Kidney tubule cell (primary cell): ENCODE data around the gene SRPRA.
"Not testable (repeated sequence)": the region's sequence is repeated elsewhere in the genome, so short reads cannot be mapped to it uniquely, and the experiment has no call there.

Experiments
- DNase-seq: peaks from one replicate; pipeline ENCODE4 v3.0.0-alpha.2; 2018; ENCODE audit warnings: low spot score

Gene SRPRA

GRCh38 chr11:126282736-126283591 is 14.3 kb upstream of the SRPRA start, which contains the start of gene TIRAP:
Gene TIRAP (plus strand): TSS chr11:126283093. CDS start chr11:126290895, 7,802 bp downstream.
- peak; percentile 86 for DNase-seq

GRCh38 chr11:126282361-126282735 is 13.7 kb upstream of the SRPRA start:
- DNase-seq = peak; percentile 30

- DNase-seq = no peak
Observed at GRCh38 chr11:126281666-126282175, 13.0 kb upstream of the SRPRA start.

- DNase-seq = no peak
Observed at GRCh38 chr11:126281245-126281644, 12.6 kb upstream of the SRPRA start.

- DNase-seq = no peak
Observed at GRCh38 chr11:126280595-126280994, 11.9 kb upstream of the SRPRA start.

GRCh38 chr11:126279191-126279590 is 10.5 kb upstream of the SRPRA start:
- no peak for DNase-seq

GRCh38 chr11:126277780-126278179 is 9.1 kb upstream of the SRPRA start:
- no peak for DNase-seq

GRCh38 chr11:126277322-126277721 is 8.6 kb upstream of the SRPRA start:
- DNase-seq = no peak

GRCh38 chr11:126268361-126268707 is 361 bp downstream of the SRPRA start:
- DNase-seq = no peak

- no peak for DNase-seq
Observed at GRCh38 chr11:126267650-126268049, 1.0 kb downstream of the SRPRA start.

GRCh38 chr11:126265811-126266210 is 2.9 kb downstream of the SRPRA start:
- peak; percentile 44 for DNase-seq

- DNase-seq = no peak
Observed at GRCh38 chr11:126263489-126263888, 5.2 kb downstream of the SRPRA start.

- DNase-seq = no peak
Observed at GRCh38 chr11:126262216-126262615, 6.5 kb downstream of the SRPRA start.

GRCh38 chr11:126257764-126258163 is 10.9 kb downstream of the SRPRA start:
- DNase-seq = no peak

- no peak for DNase-seq
Observed at GRCh38 chr11:126257144-126257543, 11.6 kb downstream of the SRPRA start.

- DNase-seq = no peak
Observed at GRCh38 chr11:126256216-126256615, 12.5 kb downstream of the SRPRA start.

GRCh38 chr11:126255507-126255906 is 13.2 kb downstream of the SRPRA start:
- not testable (repeated sequence) for DNase-seq

GRCh38 chr11:126254819-126255218 is 13.9 kb downstream of the SRPRA start:
- DNase-seq = no peak

GRCh38 chr11:126253265-126253664 is 15.4 kb downstream of the SRPRA start:
- DNase-seq = no peak

- no peak for DNase-seq
Observed at GRCh38 chr11:126246636-126247035, 22.1 kb downstream of the SRPRA start.

GRCh38 chr11:126233391-126233790 is 35.3 kb downstream of the SRPRA start:
- DNase-seq = no peak

GRCh38 chr11:126232683-126233082 is 36.0 kb downstream of the SRPRA start:
- no peak for DNase-seq

GRCh38 chr11:126231725-126232459 is 36.8 kb downstream of the SRPRA start:
- DNase-seq = no peak
